ENCODE results near the gene EBF4. TPM values are rescaled to one million over a fixed set of nuclear protein-coding genes. Genes with fewer than 3 reads are reported as not detected.

The EBF4 gene
- total and polyA plus RNA-seq, 2 of the 8 experiments (the other 6 are each of a cell fraction or from before 2014, with no cell fraction given) = 1.2 to 2.9 TPM

GRCh38 chr20:2799688-2800520 lies 107.3 kb downstream of the EBF4 start:
- Histone ChIP-seq H4K20me1 (replicated peaks in 1 of 2; ENCODE audit: control insufficient read depth in 1 of 2, insufficient read depth in 2 of 2, low read length in 2 of 2) (peaks cover 0 to 10% of the 10 kb centered on the region in 2 experiments), H3K9me3 (ENCODE audit: insufficient read depth in 2 of 2, low read depth in 1 of 2, low read length in 1 of 2) (no peaks in the 10 kb centered on the region), H2BK12ac (ENCODE audit: low read depth, low read length) (peak overlapping the region; percentile 85; the same call in 1 of the 2 replicates), H3K18ac (ENCODE audit: extremely low read depth, low read length) (peak overlapping the region; percentile 93), H2BK15ac (ENCODE audit: low read length) (peak overlapping the region; percentile 81), H4K8ac (ENCODE audit: extremely low read depth, insufficient read depth, low read length) (peak overlapping the region; percentile 84), H3K4me3 (ENCODE audit: extremely low read depth in 1 of 4, insufficient read depth in 2 of 4, low read depth in 3 of 4, low read length in 4 of 4) (peak overlapping the region; percentile 73 to 96 (median 76)), H2AFZ (ENCODE audit: low read length) (peak overlapping the region; percentile 60; the same call in 1 of the 2 replicates), H3K79me1 (ENCODE audit: low read depth, low read length) (no peaks in the 10 kb centered on the region; the same call in 1 of the 2 replicates), H3K4ac (replicated peaks; ENCODE audit: insufficient read length, low read depth, low read length) (peak overlapping the region; percentile 100), H2BK120ac (replicated peaks; ENCODE audit: low read depth, low read length) (peak overlapping the region; percentile 88), H3K27ac (ENCODE audit: low read depth, low read length) (no peak overlapping the region), H3K14ac (ENCODE audit: insufficient read length) (no peak overlapping the region), H3K36me3 (ENCODE audit: control insufficient read depth in 2 of 4, insufficient read depth in 4 of 4, low read length in 3 of 4) (peaks cover 11 to 33% (median 19%) of the 10 kb centered on the region in 4 experiments; a peak in 6 of 8 replicates), H3K4me2 (ENCODE audit: insufficient read depth in 1 of 2, low read depth in 2 of 2, low read length in 2 of 2) (peak overlapping the region; percentile 97), H3K79me2 (ENCODE audit: control insufficient read depth in 1 of 2, insufficient read depth in 2 of 2, low read length in 2 of 2) (no peaks in the 10 kb centered on the region), H2BK5ac (ENCODE audit: low read depth, low read length) (peak overlapping the region; percentile 79; the same call in 1 of the 2 replicates), H3K23me2 (ENCODE audit: low read depth, low read length) (peaks cover 14% of the 10 kb centered on the region), H3K9ac (replicated peaks in 1 of 4; ENCODE audit: extremely low read depth in 1 of 4, low read depth in 3 of 4, low read length in 3 of 4) (peak overlapping the region; percentile 16 to 60 (median 39); a peak in 6 of 7 replicates), H4K91ac (replicated peaks; ENCODE audit: insufficient read length, low read length) (peak overlapping the region; percentile 100), H3K4me1 (replicated peaks in 1 of 4; ENCODE audit: control insufficient read depth in 3 of 4, insufficient read depth in 4 of 4, low read length in 3 of 4) (peaks cover 0 to 23% (median 7%) of the 10 kb centered on the region in 4 experiments; a peak in 6 of 7 replicates), H4K5ac (ENCODE audit: insufficient read length, low read depth, low read length) (peak overlapping the region; percentile 87), H3K23ac (ENCODE audit: insufficient read length) (peak overlapping the region; percentile 97), H3K27me3 (replicated peaks in 1 of 4; ENCODE audit: control insufficient read depth in 3 of 4, extremely low read depth in 1 of 4, insufficient read depth in 3 of 4, low read length in 3 of 4) (peaks cover 23 to 41% (median 39%) of the 10 kb centered on the region in 4 experiments), H3K56ac (replicated peaks; ENCODE audit: insufficient read length, low read depth, low read length) (peak overlapping the region; percentile 87), H2AK5ac (ENCODE audit: low read depth, low read length) (peak overlapping the region; percentile 68; the same call in 1 of the 2 replicates), H2BK20ac (ENCODE audit: low read length) (peak overlapping the region; percentile 34; the same call in 1 of the 2 replicates)
- FAIRE-seq (no peak), DNase-seq (ENCODE audit: low read depth in 1 of 2, low spot score in 2 of 2) (peak in 1 of 2 experiments; percentile 72)
- 3% methylated on average over 43 of the region's 61 CpGs; no CpG with 5 or more reads in 1 of the 2 experiments for WGBS, 2 experiments (ENCODE audit: extremely low coverage in 1 of 2, insufficient coverage in 1 of 2, insufficient read length in 1 of 2, insufficient replicate concordance in 2 of 2, low coverage in 1 of 2, low lambda C conversion rate in 2 of 2, missing lambda C conversion rate in 1 of 2)
- CTCF ChIA-PET (ENCODE audit: partially characterized antibody) = interaction anchor here (0.9 to 1.8 kb wide), 15 partner anchors 9 to 201 kb away, joined by 3 to 9 read pairs (median 4); partner anchors contain the start of gene TMEM239
- POLR2A ChIA-PET (ENCODE audit: partially characterized antibody) = interaction anchor here (0.6 to 2.3 kb wide), 10 partner anchors 8 to 242 kb away, joined by 3 to 14 read pairs (median 4); partner anchors contain the start of gene PTPRA
- TF ChIP-seq MAFK (IDR thresholded peaks at IDR 0.05; ENCODE audit: low read depth, low read length) (peak; percentile 23; the same call in 1 of the 2 replicates), SIN3A (conservative IDR thresholded peaks at IDR 0.05 in 1 of 2, IDR thresholded peaks at IDR 0.05 in 1 of 2; ENCODE audit: low read depth in 1 of 2, low read length in 2 of 2) (0 out of 4 replicates have a peak, but pooled peaks of 1 of the 2 experiments have one; percentile 21), PHF8 (conservative IDR thresholded peaks at IDR 0.05; ENCODE audit: low read depth, low read length) (peak; percentile 41), TBP (IDR thresholded peaks at IDR 0.05; ENCODE audit: low read depth, low read length) (no peak), CREB1 (IDR thresholded peaks at IDR 0.05) (peak; percentile 39; the same call in 1 of the 2 replicates), EP300 (IDR thresholded peaks at IDR 0.05; ENCODE audit: borderline replicate concordance in 1 of 2, low read depth in 2 of 2, low read length in 2 of 2) (no peak), YY1 (IDR thresholded peaks at IDR 0.05; ENCODE audit: low read depth, low read length) (peak; percentile 82), ASH2L (IDR thresholded peaks at IDR 0.05; ENCODE audit: low read length) (peak; percentile 96), HDAC2 (IDR thresholded peaks at IDR 0.05; ENCODE audit: borderline replicate concordance in 1 of 2, low read depth in 2 of 2, low read length in 2 of 2) (peak in 1 of 2 experiments; percentile 78; a peak in 1 of 4 replicates)

All from H1 (cell line).